Neural cell (in vitro differentiated cells): Measurements from ENCODE around the gene FKBP14.

Source experiments
- TAF1 ChIP-seq: IDR thresholded peaks from 2 replicates; pipeline ENCODE4 v1.6.1; 2012; ENCODE audit warnings: low read depth
- TF ChIP-seq, protein P1 (sequence below): fragments of 450-650 bp; IDR thresholded peaks from 2 replicates; pipeline ENCODE4 v1.5.1; 2014; ENCODE audit warnings: antibody characterized with exemption, mild to moderate bottlenecking, moderate library complexity; ENCODE audit not compliant: poor library complexity, severe bottlenecking

DNA sequence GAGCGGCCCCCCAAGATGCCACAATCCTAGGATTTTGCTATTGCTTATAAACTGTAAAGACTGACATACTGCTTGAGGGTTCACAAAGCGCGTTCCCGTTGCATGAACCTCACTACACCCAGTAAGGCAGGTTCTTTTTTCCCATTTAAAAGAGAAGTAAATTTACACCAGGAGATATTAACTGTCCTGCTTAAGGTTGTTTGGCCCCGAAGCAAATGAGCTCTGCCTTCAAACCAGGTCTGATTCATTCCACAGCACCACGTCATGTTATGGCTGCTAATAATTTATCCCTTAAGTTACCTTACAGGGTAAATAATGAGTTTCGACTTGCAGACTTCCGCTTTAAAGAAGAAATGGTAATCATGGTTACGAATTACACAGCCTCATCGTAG is 559 bp upstream of the FKBP14 start:
- TF ChIP-seq, protein P1, sequence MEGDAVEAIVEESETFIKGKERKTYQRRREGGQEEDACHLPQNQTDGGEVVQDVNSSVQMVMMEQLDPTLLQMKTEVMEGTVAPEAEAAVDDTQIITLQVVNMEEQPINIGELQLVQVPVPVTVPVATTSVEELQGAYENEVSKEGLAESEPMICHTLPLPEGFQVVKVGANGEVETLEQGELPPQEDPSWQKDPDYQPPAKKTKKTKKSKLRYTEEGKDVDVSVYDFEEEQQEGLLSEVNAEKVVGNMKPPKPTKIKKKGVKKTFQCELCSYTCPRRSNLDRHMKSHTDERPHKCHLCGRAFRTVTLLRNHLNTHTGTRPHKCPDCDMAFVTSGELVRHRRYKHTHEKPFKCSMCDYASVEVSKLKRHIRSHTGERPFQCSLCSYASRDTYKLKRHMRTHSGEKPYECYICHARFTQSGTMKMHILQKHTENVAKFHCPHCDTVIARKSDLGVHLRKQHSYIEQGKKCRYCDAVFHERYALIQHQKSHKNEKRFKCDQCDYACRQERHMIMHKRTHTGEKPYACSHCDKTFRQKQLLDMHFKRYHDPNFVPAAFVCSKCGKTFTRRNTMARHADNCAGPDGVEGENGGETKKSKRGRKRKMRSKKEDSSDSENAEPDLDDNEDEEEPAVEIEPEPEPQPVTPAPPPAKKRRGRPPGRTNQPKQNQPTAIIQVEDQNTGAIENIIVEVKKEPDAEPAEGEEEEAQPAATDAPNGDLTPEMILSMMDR: no peak
- TF ChIP-seq TAF1: no peak
